ENCODE measurements around the gene ARHGAP24. TPM values are rescaled to one million over a fixed set of nuclear protein-coding genes. Genes with fewer than 3 reads are reported as not detected.
"Not testable (repeated sequence)": the region's sequence is repeated elsewhere in the genome, so short reads cannot be mapped to it uniquely, and the experiment has no call there.

ARHGAP24 gene
- total RNA-seq, 1 experiment from 2014 or later, result 1.2 TPM

GRCh38 chr4:85476381-85476780 lies 1.4 kb downstream of the ARHGAP24 start:
- in situ Hi-C loops (cut with HindIII; ENCODE audit: low pct_unique_long_range_greater_than_20kb, low sequenced_read_pairs), result no loop called here
- no peak for DNase-seq (ENCODE audit: low read depth)

- in situ Hi-C loops (cut with HindIII; ENCODE audit: low pct_unique_long_range_greater_than_20kb, low sequenced_read_pairs), result no loop called here
- DNase-seq (ENCODE audit: low read depth), result no peak
Observed at GRCh38 chr4:85477534-85477933, 2.6 kb downstream of the ARHGAP24 start.

- in situ Hi-C loops (cut with HindIII; ENCODE audit: low pct_unique_long_range_greater_than_20kb, low sequenced_read_pairs), result no loop called here
Observed at GRCh38 chr4:85478576-85478975, 3.6 kb downstream of the ARHGAP24 start.

GRCh38 chr4:85482010-85482738 lies 7.2 kb downstream of the ARHGAP24 start:
- DNase-seq (ENCODE audit: low read depth), result no peak
- in situ Hi-C loops (cut with HindIII; ENCODE audit: low pct_unique_long_range_greater_than_20kb, low sequenced_read_pairs), result no loop called here

More at GRCh38 chr4:85478576-85478975, 3.6 kb downstream of the ARHGAP24 start:
- DNase-seq (ENCODE audit: low read depth), result no peak

- in situ Hi-C loops (cut with HindIII; ENCODE audit: low pct_unique_long_range_greater_than_20kb, low sequenced_read_pairs), result no loop called here
- no peak for DNase-seq (ENCODE audit: low read depth)
Observed at GRCh38 chr4:85486425-85487086, 11.6 kb downstream of the ARHGAP24 start.

GRCh38 chr4:85488416-85488815 lies 13.5 kb downstream of the ARHGAP24 start:
- in situ Hi-C loops (cut with HindIII; ENCODE audit: low pct_unique_long_range_greater_than_20kb, low sequenced_read_pairs), result no loop called here
- no peak for DNase-seq (ENCODE audit: low read depth)

GRCh38 chr4:85489273-85489981 lies 14.5 kb downstream of the ARHGAP24 start:
- in situ Hi-C loops (cut with HindIII; ENCODE audit: low pct_unique_long_range_greater_than_20kb, low sequenced_read_pairs), result no loop called here
- DNase-seq (ENCODE audit: low read depth), result no peak

- in situ Hi-C loops (cut with HindIII; ENCODE audit: low pct_unique_long_range_greater_than_20kb, low sequenced_read_pairs), result no loop called here
- no peak for DNase-seq (ENCODE audit: low read depth)
Observed at GRCh38 chr4:85491527-85491926, 16.6 kb downstream of the ARHGAP24 start.

GRCh38 chr4:85492336-85492735 lies 17.4 kb downstream of the ARHGAP24 start:
- in situ Hi-C loops (cut with HindIII; ENCODE audit: low pct_unique_long_range_greater_than_20kb, low sequenced_read_pairs), result no loop called here
- no peak for DNase-seq (ENCODE audit: low read depth)

GRCh38 chr4:85495621-85496020 lies 20.7 kb downstream of the ARHGAP24 start:
- in situ Hi-C loops (cut with HindIII; ENCODE audit: low pct_unique_long_range_greater_than_20kb, low sequenced_read_pairs), result no loop called here
- no peak for DNase-seq (ENCODE audit: low read depth)

- no peak for DNase-seq (ENCODE audit: low read depth)
- in situ Hi-C loops (cut with HindIII; ENCODE audit: low pct_unique_long_range_greater_than_20kb, low sequenced_read_pairs), result no loop called here
Observed at GRCh38 chr4:85496126-85496849, 21.3 kb downstream of the ARHGAP24 start.

GRCh38 chr4:85496933-85497332 lies 22.0 kb downstream of the ARHGAP24 start:
- in situ Hi-C loops (cut with HindIII; ENCODE audit: low pct_unique_long_range_greater_than_20kb, low sequenced_read_pairs), result no loop called here
- DNase-seq (ENCODE audit: low read depth), result no peak

- DNase-seq (ENCODE audit: low read depth), result no peak
- in situ Hi-C loops (cut with HindIII; ENCODE audit: low pct_unique_long_range_greater_than_20kb, low sequenced_read_pairs), result no loop called here
Observed at GRCh38 chr4:85498068-85498733, 23.3 kb downstream of the ARHGAP24 start.

GRCh38 chr4:85499573-85499972 lies 24.6 kb downstream of the ARHGAP24 start:
- DNase-seq (ENCODE audit: low read depth), result no peak
- in situ Hi-C loops (cut with HindIII; ENCODE audit: low pct_unique_long_range_greater_than_20kb, low sequenced_read_pairs), result no loop called here

- no peak for DNase-seq (ENCODE audit: low read depth)
- in situ Hi-C loops (cut with HindIII; ENCODE audit: low pct_unique_long_range_greater_than_20kb, low sequenced_read_pairs), result no loop called here
Observed at GRCh38 chr4:85500110-85500867, 25.3 kb downstream of the ARHGAP24 start.

- DNase-seq (ENCODE audit: low read depth); in situ Hi-C loops (cut with HindIII; ENCODE audit: low pct_unique_long_range_greater_than_20kb, low sequenced_read_pairs): not testable (repeated sequence)
Observed at GRCh38 chr4:85501145-85501544, 26.2 kb downstream of the ARHGAP24 start.

- in situ Hi-C loops (cut with HindIII; ENCODE audit: low pct_unique_long_range_greater_than_20kb, low sequenced_read_pairs), result no loop called here
Observed at GRCh38 chr4:85508654-85509053, 33.7 kb downstream of the ARHGAP24 start.

More at GRCh38 chr4:85508654-85509053, 33.7 kb downstream of the ARHGAP24 start:
- DNase-seq (ENCODE audit: low read depth), result no peak

Measured in Caki2 (cell line).